Right hindlimb (tissue), 1 donor: ENCODE measurements around the gene LTB4R.
A peak's percentile ranks its signal among the peaks of the same experiment; 100 is the strongest.
"Not testable (repeated sequence)": the region's sequence is repeated elsewhere in the genome, so short reads cannot be mapped to it uniquely, and the experiment has no call there.

Source experiments
- DNase-seq: peaks from one replicate; pipeline ENCODE4 v3.0.0-alpha.2; 2018

Gene LTB4R

GRCh38 chr14:24348186-24348585 is 36.9 kb downstream of the LTB4R start:
- DNase-seq: no peak

GRCh38 chr14:24349742-24350141 is 38.4 kb downstream of the LTB4R start:
- no peak for DNase-seq

- no peak for DNase-seq
Observed at GRCh38 chr14:24351517-24351916, 40.2 kb downstream of the LTB4R start.

DNA sequence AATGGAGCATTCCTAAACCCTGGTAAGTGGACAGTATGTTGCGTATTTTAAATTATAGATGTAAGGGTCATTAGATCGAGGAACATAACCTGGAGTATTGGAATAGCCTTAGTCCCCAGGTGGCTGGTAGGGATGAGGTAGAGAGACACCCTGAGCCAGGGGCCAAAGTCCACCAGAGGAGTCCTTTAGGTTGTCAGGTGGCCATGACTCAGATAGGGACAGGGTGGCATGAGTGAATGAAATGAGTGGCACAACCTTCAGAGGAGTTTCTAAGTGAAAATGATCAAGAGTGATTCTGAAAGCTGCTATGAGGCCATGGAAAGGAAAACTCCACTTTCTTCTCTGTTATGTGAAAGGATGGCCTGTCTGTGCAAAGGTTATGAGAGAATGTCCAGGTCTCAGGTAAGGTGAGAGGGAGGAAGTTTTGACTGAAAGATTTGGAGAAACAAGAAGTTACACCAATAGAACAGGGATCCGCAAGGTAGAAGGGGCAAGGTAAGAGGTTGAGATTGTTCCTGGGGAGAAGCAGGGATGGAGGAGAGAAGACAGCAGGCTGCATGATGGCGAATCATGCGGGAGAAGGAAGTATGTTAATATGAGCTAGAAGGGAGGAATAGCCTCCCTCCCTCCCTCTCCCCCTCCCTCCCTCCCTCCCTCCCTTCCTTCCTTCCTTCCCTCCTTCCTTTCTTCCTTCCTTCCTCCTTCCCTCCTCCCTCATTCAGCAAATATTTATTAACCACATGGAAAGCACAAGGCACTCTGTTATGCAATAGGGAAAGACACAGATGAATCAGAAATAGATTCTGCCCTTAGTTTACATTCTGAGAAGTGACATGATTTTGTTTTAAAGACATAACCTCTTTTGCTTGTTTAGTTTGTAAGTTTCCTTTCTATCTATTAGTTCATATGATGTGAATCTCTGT is 42.5 kb downstream of the LTB4R start:
- no peak for DNase-seq

GRCh38 chr14:24354482-24354825 is 43.2 kb downstream of the LTB4R start:
- not testable (repeated sequence) for DNase-seq

DNA sequence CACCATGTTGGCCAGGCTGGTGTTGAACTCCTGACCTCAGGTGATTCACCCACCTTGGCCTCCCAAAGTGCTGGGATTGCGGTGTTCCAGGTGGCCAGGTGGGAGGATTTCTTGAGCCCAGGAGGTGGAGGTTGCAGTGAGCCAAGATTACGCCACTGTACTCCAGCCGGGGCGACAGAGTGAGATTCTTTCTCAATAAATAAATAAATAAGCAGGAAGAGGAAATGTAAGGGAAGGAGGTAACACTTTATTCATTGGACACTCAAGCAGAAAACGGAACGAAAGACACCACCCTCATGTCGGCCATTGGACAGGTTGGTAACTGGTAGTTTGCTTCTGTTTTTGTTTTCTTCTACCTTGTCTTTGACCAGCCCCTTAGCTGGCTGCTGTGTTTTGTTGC is 43.7 kb downstream of the LTB4R start:
- no peak for DNase-seq

- DNase-seq: no peak
Observed at GRCh38 chr14:24356208-24356607, 44.9 kb downstream of the LTB4R start.

DNA sequence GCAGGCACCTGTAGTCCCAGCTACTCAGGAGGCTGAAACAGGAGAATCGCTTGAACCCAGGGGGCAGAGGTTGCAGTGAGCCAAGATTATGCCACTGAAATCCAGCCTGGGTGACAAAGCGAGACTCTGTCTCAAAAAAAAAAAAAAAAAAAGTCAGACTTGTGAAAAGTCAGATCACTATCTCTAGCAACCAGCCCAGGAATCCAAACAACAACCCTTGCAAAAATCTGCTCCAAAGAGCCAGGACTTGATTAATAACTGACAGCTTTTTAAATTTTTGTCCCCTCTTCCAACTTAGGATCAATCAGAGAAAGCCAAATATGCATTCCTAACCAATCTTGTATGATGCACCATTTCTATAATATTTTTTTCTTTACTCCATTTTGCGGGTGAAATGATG is 49.0 kb downstream of the LTB4R start:
- no peak for DNase-seq

GRCh38 chr14:24361326-24361725 is 50.0 kb downstream of the LTB4R start:
- DNase-seq: no peak

DNA sequence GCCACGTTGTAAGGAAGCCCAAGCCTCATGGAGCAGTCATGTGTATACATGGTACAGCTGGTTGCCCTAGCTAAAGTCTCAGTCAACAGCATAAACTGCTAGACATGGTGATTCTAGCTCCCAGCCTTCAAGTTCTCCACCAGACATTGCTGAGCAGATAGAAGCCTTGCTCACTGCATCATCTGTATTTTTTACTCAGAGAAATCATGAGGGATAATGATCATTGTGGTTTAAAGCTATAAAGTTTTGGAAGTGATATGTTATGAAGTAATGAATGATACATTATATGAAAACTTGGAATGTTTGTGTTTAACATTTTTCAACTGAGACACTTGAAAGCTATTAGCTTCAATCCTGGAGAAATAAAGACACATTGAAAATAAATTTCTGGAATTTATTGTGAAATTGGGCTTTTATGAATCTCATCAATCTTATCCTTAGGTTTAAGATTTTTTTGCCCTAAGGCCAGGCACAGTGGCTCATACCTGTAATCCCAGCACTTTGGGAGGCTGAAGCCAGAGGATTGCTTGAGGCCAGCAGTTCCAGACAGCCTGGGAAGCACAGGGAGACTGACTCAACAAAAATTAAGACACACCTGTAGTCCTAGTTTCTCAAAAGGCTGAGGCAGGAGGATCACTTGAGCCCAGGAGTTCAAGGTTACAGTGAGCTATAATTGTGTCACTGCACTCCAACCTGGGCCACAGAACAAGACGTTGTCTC is 51.1 kb downstream of the LTB4R start:
- DNase-seq: no peak

DNA sequence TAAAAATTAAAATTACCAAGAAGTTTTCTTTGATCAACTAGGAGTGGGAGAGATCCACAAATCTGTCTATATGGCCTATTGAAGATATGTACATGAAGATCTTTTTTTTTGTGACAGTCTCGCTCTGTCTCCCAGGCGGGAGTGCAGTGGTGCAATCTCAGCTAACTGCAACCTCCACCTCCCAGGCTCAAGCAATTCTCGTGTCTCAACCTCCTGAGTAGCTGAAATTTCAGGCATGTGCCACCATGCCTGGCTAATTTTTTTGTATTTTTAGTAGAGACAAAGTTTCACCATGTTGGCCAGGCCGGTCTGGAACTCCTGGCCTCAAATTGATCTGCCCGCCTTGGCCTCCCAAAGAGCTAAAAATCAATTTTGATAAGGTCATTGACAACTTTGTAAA is 52.1 kb downstream of the LTB4R start:
- DNase-seq: no peak

DNA sequence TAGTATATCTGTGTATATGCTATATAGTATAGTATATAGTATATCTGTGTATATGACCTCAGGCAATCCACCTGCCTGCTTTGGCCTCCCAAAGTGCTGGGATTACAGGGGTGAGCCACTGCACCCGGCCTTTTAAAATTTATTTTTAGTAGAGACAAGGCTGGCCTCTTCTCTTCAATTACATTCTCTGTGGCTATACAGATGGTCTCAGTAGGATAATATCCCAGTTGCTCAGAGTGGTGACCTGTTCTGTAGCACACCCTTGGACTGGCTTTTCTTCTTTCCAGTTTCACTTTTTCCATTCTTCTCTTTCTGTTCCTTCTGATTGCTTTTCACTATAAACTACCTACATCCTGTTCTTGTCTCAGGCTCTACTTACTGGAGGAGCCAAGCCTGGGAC is 53.5 kb downstream of the LTB4R start:
- DNase-seq: no peak

DNA sequence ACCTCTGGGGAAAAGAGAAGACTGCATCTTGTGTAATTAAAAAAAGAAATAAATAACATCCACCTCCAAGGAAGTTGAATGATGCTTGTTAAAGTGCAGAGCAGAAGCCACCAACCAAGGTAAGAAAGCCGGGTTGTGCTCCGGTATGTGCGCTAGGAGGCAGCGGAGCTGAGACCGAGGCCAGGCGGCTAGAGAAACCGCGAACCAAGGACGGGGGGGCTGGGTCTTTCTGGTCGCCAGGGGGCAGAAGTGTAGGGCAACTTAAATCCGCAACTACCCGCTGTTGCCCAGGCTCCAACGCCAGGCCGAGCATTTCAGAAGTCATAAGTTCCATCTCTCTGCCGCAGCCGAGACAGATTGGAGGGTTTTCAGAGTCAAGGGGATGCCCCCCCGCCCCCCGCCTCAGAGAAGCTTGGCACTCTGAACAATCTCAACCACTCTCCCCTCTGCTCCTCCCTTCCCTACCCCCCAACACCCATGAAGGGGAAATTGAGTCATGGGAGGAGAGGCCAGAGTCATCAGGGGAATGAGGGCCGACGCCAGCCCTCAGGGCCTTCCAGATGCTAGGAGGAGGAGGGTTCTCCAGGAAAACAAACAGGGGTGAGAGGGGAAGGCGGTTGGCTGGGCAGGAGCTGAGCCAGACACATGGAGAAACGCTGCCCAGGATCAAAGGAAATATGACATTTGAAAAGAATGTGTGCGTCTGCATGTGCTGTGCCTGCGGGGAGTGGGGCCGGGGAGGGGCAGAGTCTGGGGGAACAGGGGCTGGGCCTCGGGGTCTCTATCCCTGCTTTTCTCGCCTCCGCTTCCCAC is 54.5 kb downstream of the LTB4R start:
- DNase-seq: peak; percentile 90

DNA sequence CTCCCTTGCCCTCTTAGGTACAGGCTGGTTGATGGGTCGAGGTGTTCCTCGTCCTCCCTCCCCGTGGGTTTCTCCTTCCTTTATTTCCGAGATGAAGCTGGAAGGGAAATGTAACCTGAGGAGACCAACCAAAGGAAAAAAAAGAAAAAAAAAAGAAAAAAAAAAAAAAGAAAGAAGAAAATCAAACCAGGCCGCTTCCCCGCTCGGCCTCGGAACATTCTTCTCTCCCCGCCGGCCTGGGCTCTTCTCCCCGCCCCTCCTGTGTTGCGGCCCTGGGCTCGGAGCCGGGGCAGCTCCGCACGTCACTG is 55.1 kb downstream of the LTB4R start:
- no peak for DNase-seq

GRCh38 chr14:24366721-24367513 is 55.6 kb downstream of the LTB4R start:
- peak; percentile 96 for DNase-seq
